G401 (cell line): ENCODE data around the gene PODNL1. TPM values are rescaled to one million over a fixed set of nuclear protein-coding genes. Genes with fewer than 3 reads are reported as not detected.

Experiments used
- DNase-seq: peaks from one replicate; pipeline ENCODE4 v3.0.0-alpha.2; 2015; ENCODE audit warnings: low spot score
- in situ Hi-C: cut with HindIII; loops from 2 replicates; pipeline ENCODE4 v1.10.0; 2016; ENCODE audit warnings: low sequenced_read_pairs, mixed read lengths
- total RNA-seq: library from RNA; depleted of rRNA; stranded (reverse); fragments of >200 nt; shearing (Covaris generic); gene quantifications from 2 replicates; pipeline ENCODE4 v1.2.3, GENCODE V29; 2014; rRNA removed

Gene PODNL1, protein sequence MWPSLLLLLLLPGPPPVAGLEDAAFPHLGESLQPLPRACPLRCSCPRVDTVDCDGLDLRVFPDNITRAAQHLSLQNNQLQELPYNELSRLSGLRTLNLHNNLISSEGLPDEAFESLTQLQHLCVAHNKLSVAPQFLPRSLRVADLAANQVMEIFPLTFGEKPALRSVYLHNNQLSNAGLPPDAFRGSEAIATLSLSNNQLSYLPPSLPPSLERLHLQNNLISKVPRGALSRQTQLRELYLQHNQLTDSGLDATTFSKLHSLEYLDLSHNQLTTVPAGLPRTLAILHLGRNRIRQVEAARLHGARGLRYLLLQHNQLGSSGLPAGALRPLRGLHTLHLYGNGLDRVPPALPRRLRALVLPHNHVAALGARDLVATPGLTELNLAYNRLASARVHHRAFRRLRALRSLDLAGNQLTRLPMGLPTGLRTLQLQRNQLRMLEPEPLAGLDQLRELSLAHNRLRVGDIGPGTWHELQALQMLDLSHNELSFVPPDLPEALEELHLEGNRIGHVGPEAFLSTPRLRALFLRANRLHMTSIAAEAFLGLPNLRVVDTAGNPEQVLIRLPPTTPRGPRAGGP
- 0.92 TPM in 1 of 2 replicates, not detected in the other for total RNA-seq

GRCh38 chr19:13938301-13939064 lies at the start of gene PODNL1:
TSS of gene PODNL1 (minus strand) at chr19:13938417. CDS start at chr19:13938181, 236 bp downstream.
- DNase-seq: no peak
- in situ Hi-C loops: no loop called here

DNA sequence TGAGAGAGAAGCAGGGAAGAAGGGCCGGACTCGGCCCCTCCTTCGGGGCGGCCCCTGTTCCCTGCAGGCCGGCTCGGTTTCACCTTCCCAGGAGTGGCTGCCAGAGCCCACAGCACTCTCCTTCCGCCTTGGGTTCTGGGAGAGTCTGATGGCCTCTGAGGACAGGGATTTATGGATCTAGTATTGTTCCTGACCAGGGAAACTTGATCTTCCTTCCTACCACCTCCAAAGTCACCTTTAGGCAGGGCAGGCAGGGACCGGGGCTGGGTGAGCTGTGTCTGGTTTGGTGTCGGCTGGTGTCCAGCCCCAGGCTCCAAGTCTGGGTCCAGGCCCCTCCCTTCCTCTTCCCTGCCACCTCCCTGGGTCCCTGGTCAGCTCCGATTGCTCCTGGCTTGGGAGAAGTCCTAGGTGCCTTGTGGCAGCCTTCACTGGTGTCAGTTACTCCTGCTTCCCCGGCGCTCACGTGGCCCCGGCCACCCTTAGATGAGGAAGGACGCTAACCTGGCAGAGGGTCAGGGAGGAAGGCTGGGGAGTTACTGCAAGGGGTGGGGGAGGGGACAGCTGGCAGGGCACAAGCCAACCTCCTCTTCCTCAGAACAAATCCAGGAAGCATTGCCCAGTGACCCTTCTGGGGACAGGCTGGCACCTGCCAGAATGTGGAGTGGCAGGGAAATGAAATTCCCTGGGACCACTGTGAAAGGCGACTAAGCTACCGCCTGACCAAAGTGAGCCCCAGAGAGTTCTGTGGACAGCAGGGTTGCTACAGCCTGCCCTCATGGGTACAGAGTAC lies 49.1 kb upstream of the PODNL1 start:
- in situ Hi-C loops: no loop called here
- DNase-seq: peak; percentile 51

DNA sequence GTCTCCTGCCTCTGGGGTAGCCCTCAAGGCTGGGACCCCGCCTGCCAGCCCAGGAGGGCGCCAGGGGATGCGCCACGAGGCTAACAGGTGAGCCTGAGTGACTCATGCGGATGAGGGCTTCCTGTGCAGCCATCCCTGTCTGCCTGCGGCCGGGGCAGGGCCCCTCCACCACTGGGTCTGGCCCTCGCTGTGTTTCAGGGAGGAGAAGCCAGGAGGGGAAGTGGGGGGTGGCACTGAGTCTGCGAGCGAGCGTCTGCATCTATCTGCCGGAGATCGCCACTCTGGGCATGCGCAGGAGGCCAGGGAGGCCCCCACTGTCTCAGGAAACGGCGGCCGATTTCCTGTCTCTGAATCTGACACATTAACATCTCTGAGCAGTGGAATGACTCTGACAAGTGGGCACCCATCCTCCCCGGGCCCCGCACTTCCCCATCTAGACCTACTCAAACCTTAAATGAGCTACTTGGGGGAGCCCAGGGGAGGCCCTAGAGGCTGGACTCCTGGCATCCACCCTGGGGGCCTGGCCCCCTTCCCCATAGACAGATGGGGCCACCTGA lies 48.2 kb upstream of the PODNL1 start:
- in situ Hi-C loops: no loop called here
- peak; percentile 81 for DNase-seq

DNA sequence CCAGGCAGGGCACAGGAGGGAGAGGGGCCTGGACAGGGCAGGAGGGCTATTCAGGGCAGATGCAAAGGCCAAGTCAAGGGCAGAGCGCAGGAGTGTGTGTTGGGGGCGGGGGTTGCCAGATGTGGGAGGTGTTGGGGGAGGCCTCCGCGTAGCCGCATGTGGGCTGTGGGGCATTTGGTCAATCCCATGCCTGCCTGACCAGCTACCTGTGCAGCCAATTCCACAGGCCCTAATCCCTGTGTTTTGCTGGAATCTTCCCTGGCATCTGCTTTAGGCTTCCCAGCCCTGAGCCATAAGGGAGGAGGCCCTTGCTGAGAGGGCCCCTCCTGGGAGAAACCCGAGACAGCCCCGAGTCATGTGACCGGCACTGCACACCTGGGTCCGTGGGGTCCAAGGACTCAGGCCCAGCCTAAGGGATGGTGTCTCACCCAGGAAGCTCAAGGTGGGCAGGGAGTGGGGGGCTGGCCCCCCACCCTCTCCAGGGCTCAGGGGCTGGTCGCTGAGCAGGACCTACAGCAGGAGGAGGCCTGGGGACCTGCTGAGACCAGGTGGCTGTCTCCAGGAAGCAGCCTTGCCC lies 47.6 kb upstream of the PODNL1 start:
- no peak for DNase-seq
- in situ Hi-C loops: no loop called here

DNA sequence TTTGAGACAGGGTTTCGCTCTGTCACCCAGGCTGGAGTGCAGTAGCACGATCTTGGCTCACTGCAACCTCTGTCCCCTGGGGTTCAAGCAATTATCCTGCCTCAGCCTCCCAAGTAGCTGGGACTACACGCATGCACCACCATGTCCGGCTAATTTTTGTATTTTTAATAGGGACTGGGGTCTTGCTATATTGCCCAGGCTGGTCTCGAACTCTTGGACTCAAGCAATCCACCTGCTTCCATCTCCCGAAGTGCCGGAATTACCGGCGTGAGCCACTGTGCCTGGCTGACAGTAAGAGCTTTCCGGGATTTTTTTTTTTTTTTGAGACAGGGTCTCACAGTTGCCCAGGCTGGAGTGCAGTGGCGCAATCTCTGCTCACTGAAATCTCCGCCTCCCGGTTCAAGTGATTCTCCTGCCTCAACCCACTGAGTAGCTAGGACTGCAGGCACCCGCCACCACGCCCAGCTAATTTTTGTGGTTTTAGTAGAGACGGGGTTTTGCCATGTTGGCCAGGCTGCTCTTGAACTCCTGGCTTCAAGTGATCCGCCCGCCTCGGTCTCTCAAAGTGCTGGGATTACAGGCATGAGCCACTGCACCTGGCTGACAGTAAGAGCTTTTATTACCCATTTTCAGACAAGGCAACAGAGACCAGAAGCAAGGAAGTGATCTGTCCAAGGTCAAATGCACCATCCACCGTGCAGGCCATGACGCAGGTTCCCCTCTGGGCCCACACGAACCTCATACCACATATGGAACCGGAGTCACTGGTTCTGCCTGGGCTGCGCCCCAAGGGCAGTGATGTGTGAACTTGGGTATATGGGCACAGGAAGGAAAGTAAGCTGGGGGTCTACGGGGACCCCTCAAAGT lies 46.9 kb upstream of the PODNL1 start:
- in situ Hi-C loops: no loop called here
- DNase-seq: no peak

GRCh38 chr19:13984186-13984585 lies 46.0 kb upstream of the PODNL1 start:
- in situ Hi-C loops: no loop called here
- DNase-seq: no peak

GRCh38 chr19:13983213-13983889 lies 45.1 kb upstream of the PODNL1 start:
- no peak for DNase-seq

DNA sequence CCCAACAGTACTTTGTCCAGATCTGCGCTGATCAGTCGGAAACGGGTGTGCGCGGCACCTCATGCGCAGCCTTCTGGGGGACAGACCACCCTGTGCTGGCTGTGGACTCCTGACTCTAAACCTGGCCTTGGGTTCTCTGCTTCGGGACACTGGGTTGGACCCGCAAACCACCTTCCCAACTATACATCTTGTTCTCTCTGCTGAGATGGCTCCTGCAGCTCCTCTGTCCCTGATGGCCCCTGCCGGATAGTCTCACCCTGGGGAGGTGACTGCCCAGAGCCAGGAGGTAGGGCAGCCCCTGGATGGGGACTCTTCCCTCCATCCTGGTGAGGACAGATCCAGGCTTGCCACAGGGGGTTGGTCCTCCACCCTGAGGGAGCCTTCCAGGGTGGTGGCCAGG lies 44.6 kb upstream of the PODNL1 start:
- in situ Hi-C loops: no loop called here

More at GRCh38 chr19:13983213-13983889, 45.1 kb upstream of the PODNL1 start:
- in situ Hi-C loops: no loop called here

GRCh38 chr19:13981988-13982501 lies 43.8 kb upstream of the PODNL1 start:
- in situ Hi-C loops: no loop called here
- no peak for DNase-seq

More for the DNA sequence above, 44.6 kb upstream of the PODNL1 start:
- no peak for DNase-seq

- in situ Hi-C loops: no loop called here
Observed at GRCh38 chr19:13981467-13981866, 43.2 kb upstream of the PODNL1 start.

DNA sequence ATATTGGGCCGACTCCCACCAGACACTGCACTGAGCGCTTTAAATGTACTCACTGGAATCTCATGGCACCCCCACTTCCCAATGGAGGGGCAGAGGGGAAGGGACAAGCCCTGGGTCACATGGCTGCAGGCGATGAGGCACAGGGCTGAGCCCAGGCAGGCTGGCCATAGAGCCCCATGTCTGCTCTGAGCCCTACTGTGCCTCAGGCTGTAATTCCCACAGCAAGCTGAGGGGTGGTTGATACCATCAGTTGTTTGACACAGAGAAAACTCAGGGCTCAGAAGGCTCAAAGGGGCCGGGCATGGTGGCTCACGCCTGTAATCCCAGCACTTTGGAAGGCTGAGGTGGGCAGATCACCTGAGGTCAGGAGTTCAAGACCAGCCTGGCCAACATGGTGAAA lies 42.8 kb upstream of the PODNL1 start:
- DNase-seq: no peak
- in situ Hi-C loops: no loop called here

More at GRCh38 chr19:13981467-13981866, 43.2 kb upstream of the PODNL1 start:
- no peak for DNase-seq

DNA sequence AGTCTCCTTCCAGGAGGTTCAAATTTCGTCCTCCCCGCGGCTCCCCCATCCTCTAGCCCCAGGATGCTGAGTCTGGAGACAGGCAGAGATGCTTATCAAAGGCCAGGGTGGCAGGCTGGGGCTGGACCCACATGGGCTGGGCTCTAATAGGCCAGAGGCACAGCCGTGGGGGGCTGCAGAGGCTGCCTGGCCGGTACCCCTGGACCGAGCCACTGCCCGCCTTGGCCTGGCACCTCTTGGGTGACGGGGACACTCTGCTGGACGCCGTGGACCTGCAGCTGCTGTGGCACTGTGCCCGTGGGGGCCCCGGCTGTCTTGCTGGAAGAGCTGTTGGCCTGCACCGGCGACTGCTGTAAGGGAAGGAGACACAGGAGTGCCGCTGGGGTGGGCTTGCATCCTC lies 42.1 kb upstream of the PODNL1 start:
- no peak for DNase-seq
- in situ Hi-C loops: no loop called here

DNA sequence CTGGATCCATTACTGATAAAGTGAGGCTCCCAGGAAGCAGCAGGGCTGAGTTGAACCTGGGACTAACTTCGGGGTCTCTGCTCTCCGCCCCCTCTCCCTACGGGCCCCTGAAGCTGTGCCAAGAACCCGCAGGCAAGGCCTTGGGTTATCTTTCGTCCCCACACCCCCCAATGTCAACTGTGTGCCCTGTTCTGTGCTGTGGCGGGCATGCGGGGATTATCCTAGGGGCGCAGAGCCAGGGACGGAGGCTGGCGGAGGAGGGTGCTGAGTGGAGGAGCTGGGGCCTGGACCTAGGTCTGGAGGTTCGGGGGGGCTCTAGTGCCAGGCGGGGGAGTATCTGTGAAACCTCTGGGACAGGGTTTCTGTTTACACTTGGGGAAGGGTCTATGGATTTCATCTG lies 41.5 kb upstream of the PODNL1 start:
- no peak for DNase-seq
- in situ Hi-C loops: no loop called here

DNA sequence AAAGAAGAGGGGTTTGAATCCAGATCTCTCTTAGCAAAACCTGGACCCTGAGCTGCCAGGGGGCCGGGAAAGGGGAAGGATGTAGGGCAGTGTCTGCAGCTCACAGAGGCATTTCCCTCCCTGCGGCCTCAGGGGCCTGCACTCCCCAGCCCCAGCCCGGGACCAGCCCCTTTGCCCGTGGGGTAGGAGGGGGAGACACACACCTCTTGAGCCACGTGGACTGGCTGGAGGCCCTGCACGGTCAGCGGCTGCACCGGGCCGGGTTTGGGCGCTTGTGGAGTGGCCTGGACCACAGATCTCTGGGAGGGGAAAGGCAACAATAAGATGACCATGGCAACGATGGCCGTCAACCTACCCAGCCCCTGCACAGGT lies 41.0 kb upstream of the PODNL1 start:
- no peak for DNase-seq
- in situ Hi-C loops: no loop called here

DNA sequence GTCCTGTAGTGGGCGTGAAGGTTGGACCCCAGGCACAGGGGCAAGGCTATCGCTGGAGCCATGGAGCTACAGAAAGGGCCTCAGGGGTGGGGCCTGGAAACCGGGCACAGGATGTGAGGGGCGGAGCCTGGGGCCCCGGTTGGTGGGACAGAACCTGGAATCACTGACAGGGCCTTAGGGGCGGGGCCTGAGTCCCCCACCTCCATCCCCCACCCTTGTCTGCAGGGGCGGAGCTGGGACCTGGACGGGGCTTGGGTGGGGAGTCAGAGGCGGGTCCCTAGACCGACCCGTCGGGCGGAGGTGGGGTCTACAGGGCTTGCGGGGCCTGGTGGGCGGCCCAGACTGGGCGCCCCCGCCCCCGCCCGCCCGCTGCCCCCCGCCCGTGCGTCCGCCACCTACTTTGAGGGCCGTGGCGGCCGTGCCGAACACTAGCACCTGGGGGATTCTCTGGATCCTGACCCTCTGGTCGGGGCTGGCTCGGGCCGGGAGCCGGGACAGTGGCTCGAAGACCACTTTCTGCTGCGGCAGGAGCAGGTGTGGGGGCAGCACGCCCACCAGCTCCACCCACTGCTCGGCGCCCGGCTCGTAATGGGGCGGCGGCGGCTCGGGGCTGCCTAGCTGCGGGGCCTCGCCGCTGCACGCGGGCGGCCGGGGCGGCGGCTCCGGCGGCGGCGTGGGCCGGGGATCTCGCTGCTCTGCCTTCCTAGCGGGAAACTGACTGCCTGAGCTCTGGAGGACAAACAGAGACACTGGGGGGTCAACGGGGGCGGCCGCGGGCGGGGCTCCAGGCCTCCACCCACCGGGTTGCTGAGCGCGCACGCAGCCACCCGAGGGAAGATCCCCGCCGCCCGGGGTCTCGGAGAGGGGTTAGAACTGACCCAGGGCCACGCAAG lies 40.4 kb upstream of the PODNL1 start:
- in situ Hi-C loops: no loop called here
- no peak for DNase-seq

GRCh38 chr19:13977803-13978202 lies 39.6 kb upstream of the PODNL1 start:
- in situ Hi-C loops: no loop called here
- no peak for DNase-seq
